ENCODE results near the gene TRIM43.
"Not testable (repeated sequence)": the region's sequence is repeated elsewhere in the genome, so short reads cannot be mapped to it uniquely, and the experiment has no call there.

The TRIM43 gene

GRCh38 chr2:95591701-95592100 is at the start of gene TRIM43:
TSS of gene TRIM43 (plus strand) at chr2:95592001. CDS start at chr2:95594024, 2,023 bp downstream.
- DNase-seq (ENCODE audit: low spot score) = not testable (repeated sequence)

DNA sequence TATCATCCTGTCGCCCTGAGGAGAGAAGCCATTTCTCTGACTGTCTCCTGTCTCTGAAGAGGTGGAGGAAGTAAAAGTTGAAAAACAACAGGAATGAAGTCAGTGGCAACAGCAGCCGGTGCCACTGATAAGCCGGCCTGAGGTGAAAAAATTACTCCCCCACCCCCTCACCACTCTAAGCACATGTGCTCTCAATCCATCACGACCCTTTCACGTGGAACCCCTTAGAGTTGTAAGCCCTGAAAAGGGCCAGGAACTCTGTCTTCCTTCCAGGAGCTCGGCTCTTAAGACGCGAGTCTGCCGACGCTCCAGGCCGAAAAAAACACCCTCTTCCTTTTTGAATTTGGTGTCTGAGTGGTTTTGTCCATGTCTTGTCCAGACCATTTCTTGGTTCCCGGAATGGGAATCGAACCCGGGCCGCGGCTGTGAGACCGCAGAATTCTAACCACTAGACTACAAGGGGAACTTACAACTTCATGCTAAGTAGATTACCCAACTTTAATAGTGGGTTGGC is 40.7 kb upstream of the TRIM43 start:
- no peak for DNase-seq (ENCODE audit: low spot score)

DNA sequence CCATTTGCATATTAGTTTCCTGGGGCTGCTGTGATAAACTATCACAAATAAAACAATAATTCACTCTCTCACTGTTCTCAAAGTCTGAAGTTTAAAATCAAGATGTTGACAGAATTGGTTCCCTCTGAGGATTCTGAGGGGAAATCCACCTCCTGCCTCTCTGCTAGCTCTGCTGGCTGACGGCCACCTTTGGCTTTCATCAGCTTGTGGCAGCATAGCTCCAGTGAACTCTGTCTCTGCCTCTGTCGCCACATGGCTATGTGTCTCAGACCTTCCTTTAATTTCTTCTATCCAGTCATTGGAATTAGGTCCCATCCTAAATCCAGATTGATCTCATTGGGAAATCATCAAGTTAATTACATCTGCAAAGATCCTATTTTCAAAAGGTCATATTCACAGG is 38.9 kb upstream of the TRIM43 start:
- DNase-seq (ENCODE audit: low spot score) = no peak

GRCh38 chr2:95569170-95569569 is 22.6 kb upstream of the TRIM43 start:
- DNase-seq (ENCODE audit: low spot score) = no peak

- DNase-seq (ENCODE audit: low spot score) = no peak
These were observed 17.9 kb upstream of the TRIM43 start for GRCh38 chr2:95573866-95574265.

- no peak for DNase-seq (ENCODE audit: low spot score)
These were observed 17.3 kb upstream of the TRIM43 start for GRCh38 chr2:95574506-95574905.

DNA sequence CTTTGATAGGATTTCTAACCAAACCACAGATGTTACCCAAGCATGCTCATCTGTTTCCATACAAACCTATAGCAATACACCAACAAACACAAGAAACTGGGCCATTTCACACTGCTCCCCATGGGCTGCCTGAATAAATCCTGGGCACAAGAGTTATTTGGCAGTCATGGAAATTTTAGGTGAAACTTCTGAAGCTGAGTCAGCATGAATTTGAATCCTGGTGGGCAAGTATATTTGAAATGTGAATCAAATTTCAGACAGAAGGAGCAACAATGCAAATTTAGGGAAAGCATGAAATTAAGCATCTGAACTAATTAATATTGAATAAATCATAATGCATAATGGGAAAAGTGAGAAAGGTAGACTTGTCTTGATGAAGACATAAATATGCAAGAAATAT is 15.9 kb upstream of the TRIM43 start:
- DNase-seq (ENCODE audit: low spot score) = no peak

DNA sequence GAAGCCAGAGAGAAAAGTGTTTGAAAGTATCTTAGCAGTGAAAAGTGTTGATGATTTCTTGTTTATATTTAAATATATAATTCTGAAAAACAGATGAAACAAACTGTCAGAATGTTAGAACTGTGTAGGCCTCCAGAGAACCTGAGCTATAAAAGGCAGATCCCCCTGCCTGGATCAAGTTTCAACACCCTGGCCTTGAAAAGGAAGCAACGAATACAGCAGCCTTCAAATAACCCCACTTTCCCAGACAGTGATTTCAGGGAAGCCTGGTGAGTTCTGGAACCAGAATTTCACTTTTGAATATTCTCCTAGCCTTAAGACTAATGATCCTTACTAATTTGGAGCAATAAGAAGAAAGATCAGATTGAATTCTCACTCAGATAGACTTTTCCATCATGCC is 13.3 kb upstream of the TRIM43 start:
- DNase-seq (ENCODE audit: low spot score) = no peak

DNA sequence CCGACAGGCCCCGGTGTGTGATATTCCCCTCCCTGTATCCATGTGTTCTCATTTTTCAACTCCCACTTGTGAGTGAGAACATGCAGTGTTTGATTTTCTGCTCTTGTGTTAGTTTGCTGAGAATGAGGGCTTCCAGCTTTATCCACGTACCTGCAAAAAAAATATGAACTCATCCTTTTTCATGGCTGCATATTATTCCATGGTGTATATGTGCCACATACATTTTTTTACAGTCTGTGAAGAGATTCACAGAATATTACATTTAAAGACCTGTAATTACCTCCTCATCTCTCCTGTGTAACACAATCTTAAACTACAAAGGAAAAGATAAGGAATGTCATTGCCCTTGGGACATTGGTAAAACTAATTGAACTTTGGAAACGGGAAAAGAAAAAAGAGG is 8.3 kb upstream of the TRIM43 start:
- DNase-seq (ENCODE audit: low spot score) = not testable (repeated sequence)

- not testable (repeated sequence) for DNase-seq (ENCODE audit: low spot score)
These were observed 7.5 kb upstream of the TRIM43 start for GRCh38 chr2:95584321-95584720.

- not testable (repeated sequence) for DNase-seq (ENCODE audit: low spot score)
These were observed 1.8 kb upstream of the TRIM43 start for GRCh38 chr2:95589777-95590536.

DNA sequence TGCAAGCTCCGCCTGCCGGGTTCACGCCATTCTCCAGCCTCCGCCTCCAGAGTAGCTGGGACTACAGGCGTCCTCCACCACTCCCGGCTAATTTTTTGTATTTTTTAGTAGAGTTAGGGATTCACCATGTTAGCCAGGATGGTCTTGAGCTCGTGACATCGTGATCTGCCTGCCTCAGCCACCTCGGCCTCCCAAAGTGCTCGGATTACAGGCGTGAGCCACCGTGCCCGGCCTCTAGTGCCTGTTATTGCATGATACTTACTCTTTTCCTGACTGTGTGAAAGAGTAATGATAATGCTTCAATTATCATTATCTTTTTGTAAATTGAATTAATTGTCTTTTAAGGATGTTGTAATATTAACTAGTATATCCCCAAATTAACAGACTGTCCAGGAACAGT is 1.2 kb downstream of the TRIM43 start:
- not testable (repeated sequence) for DNase-seq (ENCODE audit: low spot score)

DNA sequence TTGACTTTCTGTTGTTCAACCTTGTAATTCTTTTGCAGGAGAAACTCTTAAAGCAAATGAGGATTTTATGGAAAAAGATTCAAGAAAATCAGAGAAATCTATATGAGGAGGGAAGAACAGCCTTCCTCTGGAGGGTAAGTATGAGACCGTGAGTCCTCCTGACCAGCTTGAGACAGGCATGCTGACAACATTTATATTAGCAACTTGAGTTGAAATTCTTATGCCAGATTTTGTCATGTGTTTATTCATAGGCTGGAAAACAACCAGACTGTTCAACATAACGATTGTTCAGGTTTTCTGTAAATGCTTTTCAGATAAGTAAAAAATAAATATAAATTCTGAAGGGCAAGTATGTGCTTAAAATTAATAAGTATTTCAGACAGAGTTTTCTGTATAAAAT is 3.2 kb downstream of the TRIM43 start:
- not testable (repeated sequence) for DNase-seq (ENCODE audit: low spot score)

GRCh38 chr2:95601301-95601700 is 9.5 kb downstream of the TRIM43 start:
- not testable (repeated sequence) for DNase-seq (ENCODE audit: low spot score)

DNA sequence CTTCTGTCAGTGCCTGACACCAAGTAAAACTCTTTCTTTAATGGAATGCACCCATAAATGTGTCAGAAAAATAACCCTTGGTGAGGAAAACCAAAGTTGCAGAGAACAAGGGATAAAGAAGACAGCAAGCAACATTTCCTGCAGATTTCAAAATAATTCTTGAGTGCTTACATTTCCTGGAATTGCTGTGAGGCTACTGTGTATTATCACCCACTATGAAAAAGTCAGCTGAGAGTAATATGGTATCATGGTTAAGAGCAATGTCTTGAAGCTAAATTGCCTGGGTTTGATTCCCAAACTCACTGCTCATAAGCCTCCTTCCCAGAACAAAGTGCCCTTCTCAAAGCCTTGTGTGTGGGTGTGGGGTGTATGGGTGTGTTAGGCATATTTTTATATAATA is 10.3 kb downstream of the TRIM43 start:
- DNase-seq (ENCODE audit: low spot score) = not testable (repeated sequence)

- not testable (repeated sequence) for DNase-seq (ENCODE audit: low spot score)
These were observed 16.6 kb downstream of the TRIM43 start for GRCh38 chr2:95608356-95608755.

DNA sequence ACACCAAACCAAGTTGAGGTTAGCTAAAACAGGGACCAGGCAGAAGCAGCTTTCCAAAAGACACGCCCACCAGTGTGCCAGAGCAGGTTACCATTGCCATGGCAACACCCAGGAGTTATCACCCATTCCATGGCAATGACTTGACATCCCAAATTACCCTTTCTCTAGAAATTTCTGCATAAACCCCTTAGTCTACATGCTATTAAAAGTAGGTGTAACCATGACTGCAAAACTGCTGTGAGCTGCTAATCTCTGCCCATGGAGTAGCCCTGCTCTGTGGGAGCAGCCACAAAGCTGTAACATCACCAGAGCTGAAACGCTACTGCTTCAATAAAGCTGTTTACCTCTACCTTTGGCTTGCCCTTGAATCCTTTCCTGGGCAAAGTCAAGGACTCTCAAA is 18.0 kb downstream of the TRIM43 start:
- DNase-seq (ENCODE audit: low spot score) = not testable (repeated sequence)

DNA sequence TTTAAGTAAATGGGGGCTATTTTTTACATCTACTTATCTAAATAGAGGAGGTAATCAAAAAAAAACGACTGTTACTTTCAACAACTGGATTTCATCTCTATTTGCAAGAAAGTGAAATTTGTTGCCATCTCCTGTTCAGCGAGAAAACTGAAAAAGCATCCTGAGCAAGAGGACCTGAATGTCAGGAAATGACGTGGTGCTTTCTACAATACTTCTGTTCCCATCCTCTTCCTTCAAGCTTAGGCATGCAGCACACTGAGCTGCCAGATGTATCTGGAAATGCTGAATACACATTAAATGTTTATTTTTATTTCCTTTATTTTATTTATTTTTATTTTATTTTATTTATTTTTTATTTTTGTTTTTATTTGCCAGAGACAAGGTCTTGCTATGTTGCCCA is 21.2 kb downstream of the TRIM43 start:
- not testable (repeated sequence) for DNase-seq (ENCODE audit: low spot score)

DNA sequence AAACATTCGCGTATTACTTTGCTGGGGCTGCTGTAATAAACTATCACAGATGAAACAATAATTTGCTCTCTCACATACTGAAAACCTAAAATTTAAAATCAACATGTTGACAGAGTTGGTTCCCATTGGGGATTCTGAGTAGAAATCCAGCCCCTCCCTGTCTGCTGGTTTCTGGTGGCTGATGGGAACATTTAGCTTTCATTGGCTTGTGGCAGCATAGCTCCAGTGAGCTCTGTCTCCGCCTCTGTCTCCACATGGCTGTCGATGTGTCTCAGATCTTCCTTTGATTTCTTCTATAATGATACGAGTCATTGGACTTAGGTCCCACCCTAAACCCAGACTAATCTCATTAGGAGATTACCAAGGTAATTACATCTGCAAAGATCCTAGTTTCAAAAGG is 30.9 kb downstream of the TRIM43 start:
- not testable (repeated sequence) for DNase-seq (ENCODE audit: low spot score)

GRCh38 chr2:95630987-95631386 is 39.2 kb downstream of the TRIM43 start:
- not testable (repeated sequence) for DNase-seq (ENCODE audit: low spot score)

DNA sequence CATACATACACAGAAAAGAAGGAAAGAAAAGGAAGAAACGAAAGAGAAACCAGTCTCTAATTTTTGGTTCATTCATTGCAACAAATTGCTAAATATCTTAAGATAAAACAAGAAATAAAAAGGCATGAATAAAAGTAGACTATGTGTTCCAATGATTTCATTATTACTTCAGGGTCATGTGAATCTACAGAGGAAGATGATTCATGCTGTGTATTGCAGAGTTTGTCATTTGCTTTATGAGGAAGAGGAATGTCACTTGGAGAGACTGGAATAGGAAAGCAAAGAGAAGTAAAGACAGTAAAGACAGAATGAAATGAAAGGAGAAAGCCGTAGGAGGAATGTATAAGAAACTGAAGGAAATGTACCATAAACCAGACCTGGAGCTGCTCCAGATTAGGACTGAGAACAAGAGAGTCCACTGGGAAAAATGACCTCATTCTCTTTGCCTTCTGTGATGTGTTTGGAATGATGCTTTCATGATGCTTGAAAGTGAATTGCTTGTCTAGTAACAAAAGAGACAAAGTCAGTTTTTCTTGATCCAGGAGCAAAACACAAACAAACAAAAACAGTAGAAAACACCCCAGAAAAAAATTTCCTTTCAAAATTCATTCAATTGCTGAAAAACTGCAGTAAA is 41.9 kb downstream of the TRIM43 start:
- DNase-seq (ENCODE audit: low spot score) = not testable (repeated sequence)

- not testable (repeated sequence) for DNase-seq (ENCODE audit: low spot score)
These were observed 48.9 kb downstream of the TRIM43 start for GRCh38 chr2:95640515-95641288.

- not testable (repeated sequence) for DNase-seq (ENCODE audit: low spot score)
These were observed 49.4 kb downstream of the TRIM43 start for GRCh38 chr2:95641289-95641575.
